Heart right ventricle (tissue), 16 donors: Measurements from ENCODE around the gene STK38L. TPM values are rescaled to one million over a fixed set of nuclear protein-coding genes. Genes with fewer than 3 reads are reported as not detected.

Experiments
- ATAC-seq, 8 donors: fragments of 200-7000 bp; cut with Tn5 transposase; one replicate each; pipeline ENCODE4 v1.9.1; 2020; ENCODE audit warnings: mild to moderate bottlenecking in 8 of 8, moderate library complexity in 8 of 8, moderate number of reproducible peaks in 1 of 8
- DNase-seq, 2 donors: peaks; one replicate each; pipeline ENCODE4 v3.0.0-alpha.2; 2020
- H3K27ac ChIP-seq, 10 donors: fragments of 200-600 bp; sonication (generic) in 2 of 10; one replicate each; pipeline versions ENCODE4 v1.5.0 to v1.8.0; 2020 to 2022; ENCODE audit warnings: mild to moderate bottlenecking in 3 of 10
- H3K27me3 ChIP-seq, 7 donors: fragments of 200-600 bp; one replicate each; pipeline ENCODE4 v1.8.0; 2021 to 2022; ENCODE audit warnings: mild to moderate bottlenecking in 2 of 7
- H3K36me3 ChIP-seq, 9 donors: fragments of 200-600 bp; sonication (generic) in 1 of 9; one replicate each; pipeline versions ENCODE4 v1.5.0 to v1.8.0; 2020 to 2022; ENCODE audit warnings: mild to moderate bottlenecking in 2 of 9
- H3K4me1 ChIP-seq, 9 donors: fragments of 200-600 bp; sonication (generic) in 1 of 9; one replicate each; pipeline versions ENCODE4 v1.5.0 to v1.8.0; 2020 to 2022; ENCODE audit warnings: mild to moderate bottlenecking in 4 of 9
- H3K4me3 ChIP-seq, 10 donors: fragments of 200-600 bp; sonication (generic) in 2 of 10; one replicate each; pipeline versions ENCODE4 v1.5.0 to v1.8.0; 2020 to 2022; ENCODE audit warnings: mild to moderate bottlenecking in 7 of 10, moderate library complexity in 2 of 10
- H3K9me3 ChIP-seq, 11 donors: fragments of 200-600 bp in 10 of 11; sonication (generic) in 2 of 11; one replicate each; pipeline versions ENCODE4 v1.5.0 to v1.8.0; 2013 to 2022; ENCODE audit warnings: mild to moderate bottlenecking in 2 of 11, control low read depth in 1 of 11, moderate library complexity in 1 of 11
- CTCF ChIP-seq, 9 donors: fragments of 200-600 bp; sonication (generic) in 2 of 9; IDR thresholded peaks; one replicate each; pipeline versions ENCODE4 v1.5.0 to v1.8.0; 2021 to 2022; ENCODE audit warnings: antibody characterized with exemption in 9 of 9, mild to moderate bottlenecking in 5 of 9, moderate library complexity in 1 of 9
- WGBS, 2 donors: extraction: QIAGEN DNeasy Blood & Tissue Kit; methylation state at CpG; one replicate each; pipeline ENCODE4 v1.1.7; 2013; ENCODE audit warnings: inconsistent platforms in 1 of 2; 5-methylcytosine and 5-hydroxymethylcytosine counted together
- intact Hi-C, 10 donors: fragments of 100-400 bp; cut with DNase I; formaldehyde crosslinking; loops; one replicate each; pipeline versions ENCODE4 v1.11.1 to v1.14.2; 2022
- polyA plus RNA-seq, 2 donors: library from polyadenylated mRNA; stranded (reverse); fragments of 200-250 nt; gene quantifications; one replicate each; pipeline ENCODE4 v1.2.3, GENCODE V29; 2013
- total RNA-seq, 10 donors: library from RNA; stranded (reverse); fragmentation: NEBNext Ultra II Directional in 3 of 10; extraction: Animal tissue kit (Norgen Biotek cat#: 25700) in 3 of 10; gene quantifications; one replicate each; pipeline versions ENCODE4 v1.2.1 to v1.2.4, GENCODE V29; 2021 to 2023
- donor health status: Arrhythmogenic right ventricular cardiomyopathy.
- donor health status: ischemic (EF 13 %, LVEDD 7.1; RV severe dilation, severe dysfunction).
- donor health status: healthy with polysubstance abuse.
- donor health status: DM: no; HTN: yes; CAD: no.
- donor health status: DM: no; HTN: no; CAD: no.
- donor health status: ischemic (EF 25% LVEDD 6.9; RV normal size, moderate dysfunction).
- donor health status: ischemic (EF 25% LVEDD 5.7; RV mildly dilated, moderate dysfunction).
- donor health status: healthy.
- donor health status: DM: yes; HTN: yes; CAD: no.
- donor health status: Ischemic cardiomyopathy.
- donor health status: ischemic (EF 35%, LVEDD 5.7; RV mildly dilated, moderate dysfunction).
- donor health status: nonischemic (EF 11% LVEDD 7.7; RV severe dilation, severe dysfunction).
- donor health status: DM: yes; HTN: yes; CAD: no.
- donor health status: PGD.
- donor health status: ischemic (EF 29% LVEDD 5.4; RV normal size, mild dysfunction).
- donor health status: nonischemic (EF 23%, LVEDD 6.1; RV moderate dilation, normal function).

The STK38L gene
- total and polyA plus RNA-seq, 12 donors, result 9.5 to 165 (median 82.5) TPM

- intact Hi-C loops, result no loop called here
- Histone ChIP-seq H3K27me3 (no peaks in the 10 kb centered on the region), H3K4me1 (no peaks in the 10 kb centered on the region), H3K36me3 (no peaks in the 10 kb centered on the region), H3K27ac (no peak overlapping the region), H3K4me3 (no peak overlapping the region), H3K9me3 (peaks cover 0 to 3% (median 0%) of the 10 kb centered on the region in 11 donors)
- no peak for TF ChIP-seq CTCF (IDR thresholded peaks at IDR 0.05)
- 87 to 93% methylated on average over 2 of the region's 2 CpGs for WGBS, 2 donors
- ATAC-seq (no peak), DNase-seq (no peak)
These were observed 117.3 kb downstream of the STK38L start for GRCh38 chr12:27361372-27361771.

GRCh38 chr12:27366621-27367020 lies 122.5 kb downstream of the STK38L start:
- H3K4me1 ChIP-seq, result no peaks in the 10 kb centered on the region
- intact Hi-C loops, result no loop called here

GRCh38 chr12:27367078-27367477 lies 123.0 kb downstream of the STK38L start:
- WGBS, 2 donors, result 87 to 88% methylated on average over 6 of the region's 6 CpGs
- intact Hi-C loops, result no loop called here

More at GRCh38 chr12:27366621-27367020, 122.5 kb downstream of the STK38L start:
- Histone ChIP-seq H3K27me3 (no peaks in the 10 kb centered on the region), H3K9me3 (peaks cover 0 to 3% (median 0%) of the 10 kb centered on the region in 11 donors), H3K4me3 (no peak overlapping the region), H3K36me3 (peaks cover 0 to 2% (median 0%) of the 10 kb centered on the region in 9 donors), H3K27ac (no peak overlapping the region)
- WGBS, 2 donors, result 90 to 91% methylated on average over 3 of the region's 3 CpGs
- no peak for DNase-seq
- ATAC-seq, result no peak
- TF ChIP-seq CTCF (IDR thresholded peaks at IDR 0.05), result no peak

More at GRCh38 chr12:27367078-27367477, 123.0 kb downstream of the STK38L start:
- Histone ChIP-seq H3K4me3 (no peak overlapping the region), H3K4me1 (no peaks in the 10 kb centered on the region), H3K27ac (no peak overlapping the region), H3K27me3 (no peaks in the 10 kb centered on the region), H3K9me3 (peaks cover 0 to 3% (median 0%) of the 10 kb centered on the region in 11 donors), H3K36me3 (peaks cover 0 to 7% (median 0%) of the 10 kb centered on the region in 9 donors)
- DNase-seq (no peak), ATAC-seq (no peak)
- TF ChIP-seq CTCF (IDR thresholded peaks at IDR 0.05), result no peak

Other genes with a start within 250 kb of the STK38L start
- gene TM7SF3, start 229.9 kb upstream of the STK38L start, total RNA-seq, result 10 to 100 TPM; 16.3 to 29.3 (median 23.7) TPM
- 10 to 100 TPM in 1 of 2 donors, 1 to 10 TPM in 1; 8.6 to 11.5 TPM for gene TM7SF3, start 229.9 kb upstream of the STK38L start, polyA plus RNA-seq
- gene MED21, start 221.7 kb upstream of the STK38L start, total RNA-seq, result 10 to 100 TPM; 42.5 to 60.8 (median 52.0) TPM
- gene MED21, start 221.7 kb upstream of the STK38L start, polyA plus RNA-seq, result 10 to 100 TPM; 29.9 to 30.9 TPM
- not detected for gene C12orf71, start 161.7 kb upstream of the STK38L start, total RNA-seq
- not detected for gene C12orf71, start 161.7 kb upstream of the STK38L start, polyA plus RNA-seq
- gene BMAL2, start 88.5 kb downstream of the STK38L start, total RNA-seq, result 1 to 10 TPM; 1.1 to 9.4 (median 2.8) TPM
- under 1 TPM; 0.44 to 0.93 TPM for gene BMAL2, start 88.5 kb downstream of the STK38L start, polyA plus RNA-seq
- gene SMCO2, start 202.4 kb downstream of the STK38L start, total RNA-seq, result 1 to 10 TPM in 1 of 10 donors, under 1 TPM in 2, not detected in 7; 0.36 to 1.3 (median 0.59) TPM
- under 1 TPM in 1 of 2 donors, not detected in 1; 0.04 TPM for gene SMCO2, start 202.4 kb downstream of the STK38L start, polyA plus RNA-seq